HepG2 (cell line): Measurements from ENCODE around the gene ATF6. TPM values are rescaled to one million over a fixed set of nuclear protein-coding genes. Genes with fewer than 3 reads are reported as not detected.

Source experiments
- BCL6 ChIP-seq: IDR thresholded peaks from 2 replicates; pipeline ENCODE4 v1.6.1; 2016; ENCODE audit warnings: missing genetic modification reagents, missing compliant biosample characterization
- DNMT3B ChIP-seq: conservative IDR thresholded peaks from 2 replicates; pipeline ENCODE4 v1.6.1; 2016; ENCODE audit warnings: missing biosample characterization, control low read depth
- FOXA1 ChIP-seq, 2 experiments: fragments of 450-650 bp in 1 of 2; sonication (generic) in 1 of 2; formaldehyde crosslinking in 1 of 2; IDR thresholded peaks; 2 replicates each; pipeline versions ENCODE4 v1.4.0 to v1.6.1; 2016 to 2020; ENCODE audit warnings: missing genetic modification reagents in 1 of 2
- HDAC6 ChIP-seq: fragments of 200-600 bp; sonication (generic); IDR thresholded peaks from 2 replicates; pipeline ENCODE4 v1.7.0; 2017; ENCODE audit warnings: mild to moderate bottlenecking, antibody characterized with exemption, low read length, low read depth
- HMG20B ChIP-seq: conservative IDR thresholded peaks from 2 replicates; pipeline ENCODE4 v1.6.1; 2016; ENCODE audit warnings: missing genetic modification reagents, missing compliant biosample characterization
- MIER2 ChIP-seq: IDR thresholded peaks from 2 replicates; pipeline ENCODE4 v1.6.1; 2016; ENCODE audit warnings: missing biosample characterization, missing genetic modification reagents
- MTF2 ChIP-seq: sonication (generic); formaldehyde crosslinking; IDR thresholded peaks from 2 replicates; pipeline ENCODE4 v1.5.0; 2020; ENCODE audit warnings: missing genetic modification reagents, borderline replicate concordance
- NFKB2 ChIP-seq: sonication (generic); formaldehyde crosslinking; IDR thresholded peaks from 2 replicates; pipeline ENCODE4 v1.4.0; 2020; ENCODE audit warnings: missing genetic modification reagents, borderline replicate concordance
- NR2C2 ChIP-seq: sonication (generic); formaldehyde crosslinking; IDR thresholded peaks from 2 replicates; pipeline ENCODE4 v1.4.0; 2020; ENCODE audit warnings: missing genetic modification reagents, mild to moderate bottlenecking, moderate library complexity, borderline replicate concordance
- RBAK ChIP-seq: sonication (generic); formaldehyde crosslinking; IDR thresholded peaks from 2 replicates; pipeline ENCODE4 v1.5.1; 2020; ENCODE audit warnings: mild to moderate bottlenecking, missing genetic modification reagents
- SMAD3 ChIP-seq: sonication (generic); formaldehyde crosslinking; IDR thresholded peaks from 2 replicates; pipeline ENCODE4 v1.4.0; 2020; ENCODE audit warnings: missing genetic modification reagents
- ZFX ChIP-seq: sonication (generic); formaldehyde crosslinking; IDR thresholded peaks from 2 replicates; pipeline ENCODE4 v1.4.0; 2020; ENCODE audit warnings: mild to moderate bottlenecking, low read depth, missing genetic modification reagents, moderate library complexity
- ZNF234 ChIP-seq: sonication (generic); formaldehyde crosslinking; conservative IDR thresholded peaks from 2 replicates; pipeline ENCODE4 v1.5.1; 2020; ENCODE audit warnings: mild to moderate bottlenecking, missing genetic modification reagents
- ZNF30 ChIP-seq: sonication (generic); formaldehyde crosslinking; IDR thresholded peaks from 2 replicates; pipeline ENCODE4 v1.5.0; 2020; ENCODE audit warnings: mild to moderate bottlenecking, missing genetic modification reagents
- ZNF615 ChIP-seq: sonication (generic); formaldehyde crosslinking; IDR thresholded peaks from 2 replicates; pipeline ENCODE4 v1.5.0; 2020; ENCODE audit warnings: mild to moderate bottlenecking, missing genetic modification reagents, borderline replicate concordance
- ZNF652 ChIP-seq: IDR thresholded peaks from 2 replicates; pipeline ENCODE4 v1.6.1; 2016; ENCODE audit warnings: low read depth, borderline replicate concordance
- ZNF790 ChIP-seq: sonication (generic); formaldehyde crosslinking; IDR thresholded peaks from 2 replicates; pipeline ENCODE4 v1.8.0; 2022; ENCODE audit warnings: missing genetic modification reagents, mild to moderate bottlenecking, borderline replicate concordance
- polyA plus RNA-seq, 8 experiments: library from polyadenylated mRNA; depleted of rRNA in 3 of 8; stranded (reverse) in 7 of 8; unstranded in 1 of 8; fragments of >200 nt; fragmentation: Illumina TruSeq in 4 of 8; extraction: Trizol in 4 of 8; gene quantifications; 2 replicates each; pipeline versions ENCODE4 v1.2.1 to v1.2.3, GENCODE V29; 2011 to 2016; ENCODE audit warnings: low read depth in 4 of 8, missing spikeins in 1 of 8, mixed read lengths in 1 of 8; ENCODE audit not compliant: insufficient read depth in 1 of 8
- total RNA-seq, 5 experiments: library from RNA; depleted of rRNA; stranded (reverse); fragments of >200 nt; fragmentation: Illumina TruSeq; extraction: Trizol; gene quantifications; 2 replicates each; pipeline ENCODE4 v1.2.3, GENCODE V29; 2016; ENCODE audit warnings: low read depth in 1 of 5
- TF ChIP-seq, protein P1 (sequence below): sonication (generic); formaldehyde crosslinking; conservative IDR thresholded peaks from 2 replicates; pipeline ENCODE4 v1.5.0; 2020; ENCODE audit warnings: missing genetic modification reagents
- TF ChIP-seq, protein P2 (sequence below): sonication (generic); formaldehyde crosslinking; IDR thresholded peaks from 2 replicates; pipeline ENCODE4 v1.4.0; 2020; ENCODE audit warnings: mild to moderate bottlenecking, missing genetic modification reagents
- TF ChIP-seq, protein P3 (sequence below): sonication (generic); IDR thresholded peaks from 2 replicates; pipeline ENCODE4 v1.6.1; 2016; ENCODE audit warnings: low read depth, borderline replicate concordance

Gene ATF6
- total and polyA plus RNA-seq, 2 of the 13 experiments (the other 11 are each of a cell fraction or from before 2014, with no cell fraction given): 13.2 to 14.5 TPM

DNA sequence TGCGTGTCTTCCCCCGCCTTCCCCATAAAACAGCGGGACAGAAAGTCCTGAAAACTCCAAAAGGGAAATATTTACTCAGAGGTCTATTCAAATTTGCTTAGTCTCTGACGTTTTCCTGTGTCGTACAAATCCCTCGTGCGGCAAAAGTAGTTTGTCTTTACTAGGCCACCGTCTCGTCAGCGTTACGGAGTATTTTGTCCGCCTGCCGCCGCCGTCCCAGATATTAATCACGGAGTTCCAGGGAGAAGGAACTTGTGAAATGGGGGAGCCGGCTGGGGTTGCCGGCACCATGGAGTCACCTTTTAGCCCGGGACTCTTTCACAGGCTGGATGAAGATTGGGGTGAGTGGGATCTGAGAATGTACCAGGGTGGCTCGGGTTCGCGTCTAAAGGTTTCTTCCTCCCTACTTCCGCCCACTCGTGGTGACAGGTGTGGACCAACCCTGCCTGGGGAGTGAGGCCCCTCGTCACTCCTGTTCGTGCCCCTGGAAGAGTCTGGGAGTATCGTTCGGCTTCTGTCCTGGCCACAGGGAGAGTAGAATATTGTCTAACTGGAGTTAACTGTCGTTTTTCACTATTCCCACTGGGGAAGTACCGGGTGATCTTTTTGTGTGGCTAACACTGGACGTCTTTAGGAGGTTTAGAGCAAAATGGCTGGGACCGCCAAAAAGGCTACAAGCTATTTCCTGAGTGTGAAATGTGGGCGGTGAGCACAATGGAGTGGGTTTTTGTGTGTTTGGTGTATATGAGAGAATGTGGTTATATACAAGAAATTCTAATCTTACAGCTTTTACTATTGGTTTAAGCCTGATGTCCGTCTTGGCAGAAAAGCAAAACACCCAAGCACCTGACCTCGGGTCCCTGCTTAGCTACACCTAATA lies at the start of gene ATF6 (continued):
- TF ChIP-seq HMG20B (CRISPR knock-in tag) (no peak; the same call in 1 of the 2 replicates), ZNF234 (CRISPR knock-in tag) (no peak), ZNF615 (CRISPR knock-in tag) (no peak), FOXA1 (IDR thresholded peaks at IDR 0.05) (peak; percentile 74; the same call in 1 of the 2 replicates), FOXA1 (CRISPR knock-in tag; IDR thresholded peaks at IDR 0.05) (peak; percentile 84), MTF2 (CRISPR knock-in tag) (no peak), HDAC6 (no peak), ZNF652 (CRISPR knock-in tag) (no peak; the same call in 1 of the 2 replicates), BCL6 (CRISPR knock-in tag) (peak; percentile 77), ZNF30 (CRISPR knock-in tag) (no peak), SMAD3 (CRISPR knock-in tag) (peak; percentile 67; the same call in 1 of the 2 replicates), RBAK (CRISPR knock-in tag) (no peak), ZFX (CRISPR knock-in tag) (peak; percentile 72), ZNF790 (CRISPR knock-in tag) (no peak), NR2C2 (CRISPR knock-in tag) (peak; percentile 59), NFKB2 (CRISPR knock-in tag) (peak; percentile 31; the same call in 1 of the 2 replicates), MIER2 (CRISPR knock-in tag) (peak; percentile 27; the same call in 1 of the 2 replicates), DNMT3B (CRISPR knock-in tag) (peak; percentile 81; the same call in 1 of the 2 replicates)
- TF ChIP-seq, protein P1, sequence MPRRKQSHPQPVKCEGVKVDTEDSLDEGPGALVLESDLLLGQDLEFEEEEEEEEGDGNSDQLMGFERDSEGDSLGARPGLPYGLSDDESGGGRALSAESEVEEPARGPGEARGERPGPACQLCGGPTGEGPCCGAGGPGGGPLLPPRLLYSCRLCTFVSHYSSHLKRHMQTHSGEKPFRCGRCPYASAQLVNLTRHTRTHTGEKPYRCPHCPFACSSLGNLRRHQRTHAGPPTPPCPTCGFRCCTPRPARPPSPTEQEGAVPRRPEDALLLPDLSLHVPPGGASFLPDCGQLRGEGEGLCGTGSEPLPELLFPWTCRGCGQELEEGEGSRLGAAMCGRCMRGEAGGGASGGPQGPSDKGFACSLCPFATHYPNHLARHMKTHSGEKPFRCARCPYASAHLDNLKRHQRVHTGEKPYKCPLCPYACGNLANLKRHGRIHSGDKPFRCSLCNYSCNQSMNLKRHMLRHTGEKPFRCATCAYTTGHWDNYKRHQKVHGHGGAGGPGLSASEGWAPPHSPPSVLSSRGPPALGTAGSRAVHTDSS: no peak
- TF ChIP-seq, protein P2, sequence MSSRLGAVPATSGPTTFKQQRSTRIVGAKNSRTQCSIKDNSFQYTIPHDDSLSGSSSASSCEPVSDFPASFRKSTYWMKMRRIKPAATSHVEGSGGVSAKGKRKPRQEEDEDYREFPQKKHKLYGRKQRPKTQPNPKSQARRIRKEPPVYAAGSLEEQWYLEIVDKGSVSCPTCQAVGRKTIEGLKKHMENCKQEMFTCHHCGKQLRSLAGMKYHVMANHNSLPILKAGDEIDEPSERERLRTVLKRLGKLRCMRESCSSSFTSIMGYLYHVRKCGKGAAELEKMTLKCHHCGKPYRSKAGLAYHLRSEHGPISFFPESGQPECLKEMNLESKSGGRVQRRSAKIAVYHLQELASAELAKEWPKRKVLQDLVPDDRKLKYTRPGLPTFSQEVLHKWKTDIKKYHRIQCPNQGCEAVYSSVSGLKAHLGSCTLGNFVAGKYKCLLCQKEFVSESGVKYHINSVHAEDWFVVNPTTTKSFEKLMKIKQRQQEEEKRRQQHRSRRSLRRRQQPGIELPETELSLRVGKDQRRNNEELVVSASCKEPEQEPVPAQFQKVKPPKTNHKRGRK (CRISPR knock-in tag): no peak
- TF ChIP-seq, protein P3, sequence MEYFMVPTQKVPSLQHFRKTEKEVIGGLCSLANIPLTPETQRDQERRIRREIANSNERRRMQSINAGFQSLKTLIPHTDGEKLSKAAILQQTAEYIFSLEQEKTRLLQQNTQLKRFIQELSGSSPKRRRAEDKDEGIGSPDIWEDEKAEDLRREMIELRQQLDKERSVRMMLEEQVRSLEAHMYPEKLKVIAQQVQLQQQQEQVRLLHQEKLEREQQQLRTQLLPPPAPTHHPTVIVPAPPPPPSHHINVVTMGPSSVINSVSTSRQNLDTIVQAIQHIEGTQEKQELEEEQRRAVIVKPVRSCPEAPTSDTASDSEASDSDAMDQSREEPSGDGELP: peak; percentile 53; the same call in 1 of the 2 replicates
